RWPE2 (cell line): Measurements from ENCODE around the gene RABGAP1L.

Experiments used
- ATAC-seq: fragments of 200-7000 bp; cut with Tn5 transposase; 3 replicates; pipeline ENCODE4 v1.9.1; 2021; ENCODE audit warnings: low read depth
- DNase-seq: peaks from one replicate; pipeline ENCODE4 v3.0.0-alpha.2; 2020; ENCODE audit warnings: low spot score
- H3K27ac ChIP-seq: fragments of 450-650 bp; 2 replicates; pipeline ENCODE4 v1.5.1; 2017; ENCODE audit warnings: mild to moderate bottlenecking; ENCODE audit not compliant: poor library complexity, severe bottlenecking
- H3K27me3 ChIP-seq: fragments of 250-450 bp; sonication (Bioruptor Pico); 2 replicates; pipeline ENCODE4 v1.5.1; 2021; ENCODE audit warnings: mild to moderate bottlenecking, moderate library complexity; ENCODE audit not compliant: insufficient read depth, poor library complexity, severe bottlenecking
- H3K36me3 ChIP-seq: fragments of 250-450 bp; sonication (Bioruptor Pico); 2 replicates; pipeline ENCODE4 v1.5.1; 2020; ENCODE audit warnings: low read depth, mild to moderate bottlenecking, moderate library complexity
- H3K4me1 ChIP-seq: fragments of 250-450 bp; sonication (Bioruptor Pico); 2 replicates; pipeline ENCODE4 v1.5.1; 2021; ENCODE audit warnings: mild to moderate bottlenecking, moderate library complexity; ENCODE audit not compliant: insufficient read depth, poor library complexity, severe bottlenecking
- H3K4me3 ChIP-seq: fragments of 250-450 bp; sonication (Bioruptor Pico); 2 replicates; pipeline ENCODE4 v1.5.1; 2021; ENCODE audit warnings: mild to moderate bottlenecking, moderate library complexity; ENCODE audit not compliant: severe bottlenecking
- H3K9me3 ChIP-seq: fragments of 250-450 bp; sonication (Bioruptor Pico); 2 replicates; pipeline ENCODE4 v1.5.1; 2021; ENCODE audit warnings: mild to moderate bottlenecking, moderate library complexity; ENCODE audit not compliant: severe bottlenecking
- TF ChIP-seq, protein P1 (sequence below): fragments of 450-650 bp; IDR thresholded peaks from one replicate; pipeline ENCODE4 v1.5.1; 2017; ENCODE audit warnings: mild to moderate bottlenecking, moderate library complexity; ENCODE audit not compliant: poor library complexity, severe bottlenecking

Gene RABGAP1L

DNA sequence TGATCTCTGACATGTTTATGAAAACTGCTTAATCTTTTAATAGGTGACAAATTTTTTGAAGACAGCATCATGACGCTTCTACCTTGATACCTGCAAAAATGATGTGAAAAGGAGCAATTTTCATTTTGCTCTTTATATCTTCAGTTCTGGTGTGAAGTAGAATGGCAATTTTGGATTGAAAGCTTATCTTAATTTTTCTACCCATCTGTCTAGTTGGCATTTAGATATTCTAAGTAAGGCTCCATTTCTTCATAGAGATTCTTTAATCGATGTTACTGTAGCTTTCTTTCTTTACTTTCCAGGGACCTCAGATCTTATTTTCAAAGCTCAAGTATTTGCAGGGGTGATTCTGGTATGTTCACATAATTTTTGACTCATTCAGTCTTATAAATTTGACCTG lies 256.2 kb downstream of the RABGAP1L start:
- H3K27me3 ChIP-seq = no peaks in the 10 kb centered on the region
- DNase-seq (no peak), ATAC-seq (no peak)
- H3K4me1 ChIP-seq = no peaks in the 10 kb centered on the region
- H3K9me3 ChIP-seq = peaks cover 1% of the 10 kb centered on the region
- no peak overlapping the region for H3K4me3 ChIP-seq
- no peak overlapping the region for H3K27ac ChIP-seq
- TF ChIP-seq, protein P1, sequence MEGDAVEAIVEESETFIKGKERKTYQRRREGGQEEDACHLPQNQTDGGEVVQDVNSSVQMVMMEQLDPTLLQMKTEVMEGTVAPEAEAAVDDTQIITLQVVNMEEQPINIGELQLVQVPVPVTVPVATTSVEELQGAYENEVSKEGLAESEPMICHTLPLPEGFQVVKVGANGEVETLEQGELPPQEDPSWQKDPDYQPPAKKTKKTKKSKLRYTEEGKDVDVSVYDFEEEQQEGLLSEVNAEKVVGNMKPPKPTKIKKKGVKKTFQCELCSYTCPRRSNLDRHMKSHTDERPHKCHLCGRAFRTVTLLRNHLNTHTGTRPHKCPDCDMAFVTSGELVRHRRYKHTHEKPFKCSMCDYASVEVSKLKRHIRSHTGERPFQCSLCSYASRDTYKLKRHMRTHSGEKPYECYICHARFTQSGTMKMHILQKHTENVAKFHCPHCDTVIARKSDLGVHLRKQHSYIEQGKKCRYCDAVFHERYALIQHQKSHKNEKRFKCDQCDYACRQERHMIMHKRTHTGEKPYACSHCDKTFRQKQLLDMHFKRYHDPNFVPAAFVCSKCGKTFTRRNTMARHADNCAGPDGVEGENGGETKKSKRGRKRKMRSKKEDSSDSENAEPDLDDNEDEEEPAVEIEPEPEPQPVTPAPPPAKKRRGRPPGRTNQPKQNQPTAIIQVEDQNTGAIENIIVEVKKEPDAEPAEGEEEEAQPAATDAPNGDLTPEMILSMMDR = no peak
- H3K36me3 ChIP-seq = no peaks in the 10 kb centered on the region

DNA sequence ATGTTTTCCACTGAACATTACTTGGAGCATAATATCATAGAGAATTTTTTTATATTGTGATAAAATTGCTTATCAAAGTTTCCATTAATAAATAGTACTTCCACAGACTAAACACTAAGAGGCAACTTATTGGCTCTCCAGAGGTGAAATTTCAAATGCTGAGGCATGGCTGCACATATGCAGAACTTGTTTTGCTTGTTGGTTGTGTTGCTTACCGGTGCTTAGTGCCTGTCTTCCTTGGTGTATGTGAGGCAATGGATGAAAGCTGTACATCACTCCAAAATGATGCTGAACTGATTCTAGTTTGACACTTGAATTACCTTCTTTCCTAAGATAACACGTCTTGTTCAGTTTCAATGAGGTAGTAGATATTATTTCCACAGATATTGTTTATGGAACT lies 258.6 kb downstream of the RABGAP1L start:
- no peak overlapping the region for H3K4me3 ChIP-seq
- H3K27me3 ChIP-seq = no peaks in the 10 kb centered on the region
- TF ChIP-seq, protein P1 = no peak
- no peaks in the 10 kb centered on the region for H3K36me3 ChIP-seq
- ATAC-seq (no peak), DNase-seq (no peak)
- H3K9me3 ChIP-seq = no peaks in the 10 kb centered on the region
- no peak overlapping the region for H3K27ac ChIP-seq
- H3K4me1 ChIP-seq = no peaks in the 10 kb centered on the region

DNA sequence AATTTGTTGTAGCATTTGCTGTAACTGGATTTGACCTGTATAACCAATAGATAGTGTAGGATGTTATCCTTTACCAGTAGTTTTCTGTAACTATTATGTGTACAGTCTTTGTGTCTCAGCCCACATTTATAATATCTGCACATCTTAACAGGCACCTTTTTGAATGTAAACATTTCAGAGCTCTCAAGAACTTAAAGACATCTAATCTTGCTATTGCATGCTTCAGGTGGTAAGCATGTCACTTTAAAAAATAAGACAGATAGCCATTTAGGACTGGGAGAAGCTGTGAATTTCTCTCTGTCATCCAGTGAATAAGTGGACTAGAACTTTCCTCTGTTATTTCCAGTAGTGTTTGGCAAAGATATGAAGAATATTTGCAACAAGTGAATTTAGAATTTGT lies 265.8 kb downstream of the RABGAP1L start:
- Histone ChIP-seq H3K27ac (no peak overlapping the region), H3K9me3 (no peaks in the 10 kb centered on the region), H3K27me3 (no peaks in the 10 kb centered on the region), H3K36me3 (no peaks in the 10 kb centered on the region), H3K4me1 (no peaks in the 10 kb centered on the region), H3K4me3 (no peak overlapping the region)
- DNase-seq = no peak
- TF ChIP-seq, protein P1 = no peak
- no peak for ATAC-seq

DNA sequence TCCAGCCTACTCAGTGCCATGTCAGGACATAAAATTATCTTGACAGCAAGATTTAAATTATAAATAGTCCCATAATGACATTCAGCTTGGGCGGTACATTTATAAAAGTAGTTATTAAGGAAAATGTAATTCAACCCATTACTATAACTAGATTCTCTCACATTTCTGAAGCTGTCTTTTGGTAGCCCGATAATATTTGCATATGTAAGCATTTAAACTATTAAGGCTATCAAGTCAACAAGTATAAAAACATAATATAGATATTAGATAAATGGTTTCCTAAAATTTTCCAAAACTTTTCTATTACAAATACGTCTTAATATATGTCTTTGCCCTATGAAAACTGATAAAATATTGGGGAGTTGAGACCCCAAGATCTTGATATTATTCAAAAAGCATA lies 266.8 kb downstream of the RABGAP1L start:
- no peaks in the 10 kb centered on the region for H3K27me3 ChIP-seq
- H3K9me3 ChIP-seq = no peaks in the 10 kb centered on the region
- TF ChIP-seq, protein P1 = no peak
- ATAC-seq (no peak), DNase-seq (no peak)
- no peak overlapping the region for H3K27ac ChIP-seq
- H3K4me1 ChIP-seq = no peaks in the 10 kb centered on the region
- H3K4me3 ChIP-seq = no peak overlapping the region
- no peaks in the 10 kb centered on the region for H3K36me3 ChIP-seq

DNA sequence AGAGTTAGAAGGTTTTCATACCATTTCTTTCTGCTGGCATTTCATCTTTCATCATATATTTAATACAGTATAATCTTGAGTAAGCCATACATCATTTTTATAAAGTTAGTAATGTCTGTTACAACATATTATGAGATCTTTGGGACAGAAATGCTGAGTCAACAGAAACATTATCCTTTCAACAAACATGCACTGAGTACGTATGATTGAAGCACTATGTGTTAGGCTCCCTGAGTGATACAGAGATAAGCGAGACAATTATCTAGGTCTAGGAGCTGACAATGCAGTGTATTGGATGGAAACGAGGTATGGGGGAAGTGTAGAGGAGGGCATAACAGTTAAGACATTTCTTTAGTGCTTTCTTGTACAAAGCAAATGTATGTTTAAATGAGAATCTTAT lies 268.7 kb downstream of the RABGAP1L start:
- no peaks in the 10 kb centered on the region for H3K9me3 ChIP-seq
- H3K4me1 ChIP-seq = no peaks in the 10 kb centered on the region
- no peak overlapping the region for H3K4me3 ChIP-seq
- ATAC-seq (no peak), DNase-seq (no peak)
- TF ChIP-seq, protein P1 = no peak
- H3K36me3 ChIP-seq = no peaks in the 10 kb centered on the region
- no peaks in the 10 kb centered on the region for H3K27me3 ChIP-seq
- H3K27ac ChIP-seq = no peak overlapping the region
